HepG2 (cell line): ENCODE measurements around the gene C1QBP. TPM values are rescaled to one million over a fixed set of nuclear protein-coding genes. Genes with fewer than 3 reads are reported as not detected.
A peak's percentile ranks its signal among the peaks of the same experiment; 100 is the strongest.

ENCODE experiments used
- DPF2 ChIP-seq: sonication (generic); formaldehyde crosslinking; IDR thresholded peaks from 2 replicates; pipeline ENCODE4 v1.4.0; 2020; ENCODE audit warnings: mild to moderate bottlenecking, low read depth, missing genetic modification reagents, borderline replicate concordance
- HIC2 ChIP-seq: sonication (generic); formaldehyde crosslinking; IDR thresholded peaks from 2 replicates; pipeline ENCODE4 v1.9.0; 2022; ENCODE audit warnings: low read depth, missing genetic modification reagents
- KDM5A ChIP-seq: fragments of 200-600 bp; sonication (generic); IDR thresholded peaks from 2 replicates; pipeline ENCODE4 v1.7.0; 2018; ENCODE audit warnings: antibody characterized with exemption, mild to moderate bottlenecking, low read length, borderline replicate concordance
- KLF9 ChIP-seq: IDR thresholded peaks from 2 replicates; pipeline ENCODE4 v1.6.1; 2016; ENCODE audit warnings: low read depth
- KMT2A ChIP-seq: sonication (generic); formaldehyde crosslinking; IDR thresholded peaks from 2 replicates; pipeline ENCODE4 v1.4.0; 2020; ENCODE audit warnings: missing genetic modification reagents
- MTA1 ChIP-seq: sonication (generic); formaldehyde crosslinking; IDR thresholded peaks from 2 replicates; pipeline ENCODE4 v1.4.0; 2020; ENCODE audit warnings: missing genetic modification reagents, mild to moderate bottlenecking, borderline replicate concordance
- SIN3B ChIP-seq: fragments of 150-350 bp; IDR thresholded peaks from 2 replicates; pipeline ENCODE4 v1.6.1; 2014; ENCODE audit warnings: low read length
- SKI ChIP-seq: fragments of 450-650 bp; IDR thresholded peaks from one replicate; pipeline ENCODE4 v1.6.1; 2018; ENCODE audit warnings: mild to moderate bottlenecking; ENCODE audit not compliant: partially characterized antibody
- SRSF4 ChIP-seq: fragments of 200-400 bp; formaldehyde crosslinking; IDR thresholded peaks from one replicate; pipeline ENCODE4 v1.6.1; 2018; ENCODE audit warnings: mild to moderate bottlenecking, low read depth, low read length, moderate library complexity; ENCODE audit not compliant: poor library complexity, severe bottlenecking
- ZBTB10 ChIP-seq: sonication (generic); formaldehyde crosslinking; IDR thresholded peaks from 2 replicates; pipeline ENCODE4 v1.4.0; 2020; ENCODE audit warnings: missing genetic modification reagents, borderline replicate concordance
- ZNF276 ChIP-seq: sonication (generic); formaldehyde crosslinking; IDR thresholded peaks from 2 replicates; pipeline ENCODE4 v1.4.0; 2020; ENCODE audit warnings: mild to moderate bottlenecking, low read depth, missing genetic modification reagents
- ZNF547 ChIP-seq: sonication (generic); formaldehyde crosslinking; IDR thresholded peaks from 2 replicates; pipeline ENCODE4 v1.5.1; 2020; ENCODE audit warnings: mild to moderate bottlenecking, missing genetic modification reagents
- ZNF660 ChIP-seq: sonication (generic); formaldehyde crosslinking; IDR thresholded peaks from 2 replicates; pipeline ENCODE4 v1.5.1; 2020; ENCODE audit warnings: mild to moderate bottlenecking, low read depth, missing genetic modification reagents, borderline replicate concordance
- polyA plus RNA-seq, 8 experiments: library from polyadenylated mRNA; depleted of rRNA in 3 of 8; stranded (reverse) in 7 of 8; unstranded in 1 of 8; fragments of >200 nt; fragmentation: Illumina TruSeq in 4 of 8; extraction: Trizol in 4 of 8; gene quantifications; 2 replicates each; pipeline versions ENCODE4 v1.2.1 to v1.2.3, GENCODE V29; 2011 to 2016; ENCODE audit warnings: low read depth in 4 of 8, missing spikeins in 1 of 8, mixed read lengths in 1 of 8; ENCODE audit not compliant: insufficient read depth in 1 of 8
- total RNA-seq, 5 experiments: library from RNA; depleted of rRNA; stranded (reverse); fragments of >200 nt; fragmentation: Illumina TruSeq; extraction: Trizol; gene quantifications; 2 replicates each; pipeline ENCODE4 v1.2.3, GENCODE V29; 2016; ENCODE audit warnings: low read depth in 1 of 5
- TF ChIP-seq, protein P1 (sequence below): sonication (generic); formaldehyde crosslinking; IDR thresholded peaks from 2 replicates; pipeline ENCODE4 v1.5.0; 2020; ENCODE audit warnings: mild to moderate bottlenecking, low read depth, missing genetic modification reagents, borderline replicate concordance
- TF ChIP-seq, protein P2 (sequence below): sonication (generic); formaldehyde crosslinking; conservative IDR thresholded peaks from 2 replicates; pipeline ENCODE4 v1.4.0; 2020; ENCODE audit warnings: missing genetic modification reagents
- TF ChIP-seq, protein P3 (sequence below), 2 experiments: sonication (generic) in 1 of 2; formaldehyde crosslinking in 1 of 2; IDR thresholded peaks; 2 replicates each; pipeline versions ENCODE4 v1.4.0 to v1.6.1; 2018 to 2020; ENCODE audit warnings: missing genetic modification reagents in 2 of 2, borderline replicate concordance in 1 of 2, low read depth in 1 of 2, mild to moderate bottlenecking in 1 of 2, missing biosample characterization in 1 of 2

C1QBP gene
- total and polyA plus RNA-seq, 2 of the 13 experiments (the other 11 are each of a cell fraction or from before 2014, with no cell fraction given), result 219 to 680 TPM

- no peak for TF ChIP-seq ZNF276 (CRISPR knock-in tag)
- peak; percentile 67; the same call in 1 of the 2 replicates for TF ChIP-seq KMT2A (CRISPR knock-in tag)
- 0 out of 2 replicates have a peak, but pooled peaks have one; percentile 49 for TF ChIP-seq KLF9
- TF ChIP-seq SIN3B, result no peak
- no peak for TF ChIP-seq MTA1 (CRISPR knock-in tag)
- no peak for TF ChIP-seq DPF2 (CRISPR knock-in tag)
- TF ChIP-seq ZNF660 (CRISPR knock-in tag), result no peak
- TF ChIP-seq, protein P1, sequence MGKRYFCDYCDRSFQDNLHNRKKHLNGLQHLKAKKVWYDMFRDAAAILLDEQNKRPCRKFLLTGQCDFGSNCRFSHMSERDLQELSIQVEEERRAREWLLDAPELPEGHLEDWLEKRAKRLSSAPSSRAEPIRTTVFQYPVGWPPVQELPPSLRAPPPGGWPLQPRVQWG (CRISPR knock-in tag), result no peak
- no peak for TF ChIP-seq ZNF547 (CRISPR knock-in tag)
- TF ChIP-seq, protein P2, sequence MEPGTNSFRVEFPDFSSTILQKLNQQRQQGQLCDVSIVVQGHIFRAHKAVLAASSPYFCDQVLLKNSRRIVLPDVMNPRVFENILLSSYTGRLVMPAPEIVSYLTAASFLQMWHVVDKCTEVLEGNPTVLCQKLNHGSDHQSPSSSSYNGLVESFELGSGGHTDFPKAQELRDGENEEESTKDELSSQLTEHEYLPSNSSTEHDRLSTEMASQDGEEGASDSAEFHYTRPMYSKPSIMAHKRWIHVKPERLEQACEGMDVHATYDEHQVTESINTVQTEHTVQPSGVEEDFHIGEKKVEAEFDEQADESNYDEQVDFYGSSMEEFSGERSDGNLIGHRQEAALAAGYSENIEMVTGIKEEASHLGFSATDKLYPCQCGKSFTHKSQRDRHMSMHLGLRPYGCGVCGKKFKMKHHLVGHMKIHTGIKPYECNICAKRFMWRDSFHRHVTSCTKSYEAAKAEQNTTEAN (CRISPR knock-in tag), result no peak
- TF ChIP-seq SRSF4, result no peak
- no peak for TF ChIP-seq SKI
- TF ChIP-seq KDM5A, result no peak
- TF ChIP-seq HIC2 (CRISPR knock-in tag), result no peak
- TF ChIP-seq ZBTB10, result no peak
- TF ChIP-seq, protein P3, sequence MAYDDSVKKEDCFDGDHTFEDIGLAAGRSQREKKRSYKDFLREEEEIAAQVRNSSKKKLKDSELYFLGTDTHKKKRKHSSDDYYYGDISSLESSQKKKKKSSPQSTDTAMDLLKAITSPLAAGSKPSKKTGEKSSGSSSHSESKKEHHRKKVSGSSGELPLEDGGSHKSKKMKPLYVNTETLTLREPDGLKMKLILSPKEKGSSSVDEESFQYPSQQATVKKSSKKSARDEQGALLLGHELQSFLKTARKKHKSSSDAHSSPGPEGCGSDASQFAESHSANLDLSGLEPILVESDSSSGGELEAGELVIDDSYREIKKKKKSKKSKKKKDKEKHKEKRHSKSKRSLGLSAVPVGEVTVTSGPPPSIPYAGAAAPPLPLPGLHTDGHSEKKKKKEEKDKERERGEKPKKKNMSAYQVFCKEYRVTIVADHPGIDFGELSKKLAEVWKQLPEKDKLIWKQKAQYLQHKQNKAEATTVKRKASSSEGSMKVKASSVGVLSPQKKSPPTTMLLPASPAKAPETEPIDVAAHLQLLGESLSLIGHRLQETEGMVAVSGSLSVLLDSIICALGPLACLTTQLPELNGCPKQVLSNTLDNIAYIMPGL (CRISPR knock-in tag; IDR thresholded peaks at IDR 0.05; ENCODE audit: borderline replicate concordance in 1 of 2, low read depth in 1 of 2), result no peak
Observed at GRCh38 chr17:5464717-5465507, 26.0 kb upstream of the C1QBP start (continued).
